ENCODE data around the gene CTU2. TPM values are rescaled to one million over a fixed set of nuclear protein-coding genes. Genes with fewer than 3 reads are reported as not detected.

Gene CTU2
- total RNA-seq, 1 experiment from 2014 or later: 52.4 TPM

DNA sequence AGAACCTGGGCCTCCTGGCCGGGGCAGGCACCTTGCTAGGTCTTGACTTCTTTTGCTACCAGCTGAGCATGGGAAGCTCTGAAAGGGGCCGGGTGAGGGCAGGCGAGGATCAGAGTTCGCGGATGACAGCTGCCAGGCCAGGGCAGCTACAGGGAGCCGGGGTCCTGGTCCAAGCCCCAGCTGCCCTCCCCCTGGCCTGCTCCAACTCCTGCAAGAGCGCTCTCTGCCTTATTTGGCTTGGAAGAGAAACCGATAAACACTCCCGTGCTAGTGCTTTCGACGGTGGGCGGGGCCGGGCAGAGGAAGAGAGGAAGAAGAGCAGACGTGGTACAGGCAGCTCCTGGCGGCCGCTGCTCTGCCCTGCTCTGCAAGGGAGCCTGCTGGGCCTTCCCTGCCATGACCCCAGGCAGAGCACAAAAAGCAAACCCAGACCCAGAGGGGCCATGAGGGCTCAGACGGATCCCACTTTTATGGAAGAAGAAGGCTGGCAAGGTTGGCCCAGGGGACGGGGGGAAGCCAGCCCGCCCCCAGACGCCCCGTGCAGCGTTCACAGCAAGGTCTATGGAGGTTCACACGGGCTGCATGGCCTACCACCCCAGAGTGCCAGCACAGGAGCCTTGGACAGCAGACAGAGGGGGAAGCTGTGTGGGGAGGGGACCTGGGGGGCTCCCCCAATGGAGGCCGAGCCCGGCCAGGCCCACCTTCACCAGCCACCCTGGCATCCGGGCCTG, 53.1 kb downstream of the CTU2 start:
- ChIA-PET POLR2A (interaction anchor here (0.9 to 1.6 kb wide), 3 partner anchors 10 to 50 kb away, joined by 3 to 4 read pairs (median 4); no protein-coding TSS in a partner anchor), CTCF (interaction anchor here (0.8 to 9.0 kb wide), 14 partner anchors 10 to 123 kb away, joined by 3 to 185 read pairs (median 6); partner anchors contain the start of gene PIEZO1)
- peak overlapping the region; percentile 90 for H3K27ac Mint-ChIP-seq
- no peaks in the 10 kb centered on the region for H3K9me3 Mint-ChIP-seq
- H3K27me3 Mint-ChIP-seq (ENCODE audit: low read depth): no peaks in the 10 kb centered on the region
- DNase-seq (ENCODE audit: low spot score): peak; percentile 58
- 0 out of 2 replicates have a peak, but pooled peaks have one; percentile 52 for TF ChIP-seq GABPB1 (CRISPR knock-in tag; IDR thresholded peaks at IDR 0.05)
- no peak for TF ChIP-seq ZNF263 (CRISPR knock-in tag; IDR thresholded peaks at IDR 0.05; ENCODE audit: low read depth)
- TF ChIP-seq ZNF121 (CRISPR knock-in tag; IDR thresholded peaks at IDR 0.05): no peak
- TF ChIP-seq SOX15 (CRISPR knock-in tag; IDR thresholded peaks at IDR 0.05): no peak
- TF ChIP-seq SP1 (CRISPR knock-in tag; conservative IDR thresholded peaks at IDR 0.05): no peak
- peak; percentile 21 for ATAC-seq
- no peaks in the 10 kb centered on the region for H3K36me3 Mint-ChIP-seq
- H3K4me3 Mint-ChIP-seq: no peak overlapping the region
- peaks cover 30% of the 10 kb centered on the region for H3K4me1 Mint-ChIP-seq

DNA sequence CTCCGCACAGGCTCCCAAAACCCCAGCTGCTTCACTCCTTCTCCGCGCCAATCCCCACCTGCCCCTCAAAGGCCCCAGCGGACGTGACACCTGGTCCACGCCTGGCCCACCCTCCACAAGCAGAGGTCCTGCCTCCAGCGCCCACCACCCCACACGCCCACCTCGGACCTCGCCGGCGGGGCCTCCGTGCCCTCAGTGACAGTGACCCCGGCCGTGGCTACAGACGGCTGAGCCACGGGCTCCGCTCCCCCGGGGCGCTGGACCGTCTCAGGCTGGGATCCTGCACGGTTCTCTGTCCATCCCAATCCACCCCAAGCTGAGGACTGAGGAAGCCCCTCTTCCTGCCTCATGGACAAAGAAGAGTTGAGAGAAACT, 53.7 kb downstream of the CTU2 start:
- Mint-ChIP-seq H3K9me3 (no peaks in the 10 kb centered on the region), H3K4me3 (no peak overlapping the region), H3K27me3 (ENCODE audit: low read depth) (no peaks in the 10 kb centered on the region), H3K36me3 (no peaks in the 10 kb centered on the region), H3K4me1 (peaks cover 30% of the 10 kb centered on the region), H3K27ac (no peak overlapping the region; the same call in 1 of the 2 replicates)
- POLR2A ChIA-PET: interaction anchor here (1.6 kb wide), 1 partner anchor 10 kb away, joined by 4 read pairs; no protein-coding TSS in a partner anchor
- DNase-seq (ENCODE audit: low spot score) (no peak), ATAC-seq (no peak)
- CTCF ChIA-PET: interaction anchor here (1.0 to 9.0 kb wide), 10 partner anchors 9 to 123 kb away, joined by 3 to 185 read pairs (median 8); partner anchors contain the start of gene PIEZO1
- no peak for TF ChIP-seq OVOL2 (CRISPR knock-in tag; IDR thresholded peaks at IDR 0.05; ENCODE audit: borderline replicate concordance)
- TF ChIP-seq ZNF416 (CRISPR knock-in tag; IDR thresholded peaks at IDR 0.05): no peak
- TF ChIP-seq TEAD4 (CRISPR knock-in tag; IDR thresholded peaks at IDR 0.05): no peak
- no peak for TF ChIP-seq JUN (CRISPR knock-in tag; IDR thresholded peaks at IDR 0.05)
- TF ChIP-seq, protein P1, sequence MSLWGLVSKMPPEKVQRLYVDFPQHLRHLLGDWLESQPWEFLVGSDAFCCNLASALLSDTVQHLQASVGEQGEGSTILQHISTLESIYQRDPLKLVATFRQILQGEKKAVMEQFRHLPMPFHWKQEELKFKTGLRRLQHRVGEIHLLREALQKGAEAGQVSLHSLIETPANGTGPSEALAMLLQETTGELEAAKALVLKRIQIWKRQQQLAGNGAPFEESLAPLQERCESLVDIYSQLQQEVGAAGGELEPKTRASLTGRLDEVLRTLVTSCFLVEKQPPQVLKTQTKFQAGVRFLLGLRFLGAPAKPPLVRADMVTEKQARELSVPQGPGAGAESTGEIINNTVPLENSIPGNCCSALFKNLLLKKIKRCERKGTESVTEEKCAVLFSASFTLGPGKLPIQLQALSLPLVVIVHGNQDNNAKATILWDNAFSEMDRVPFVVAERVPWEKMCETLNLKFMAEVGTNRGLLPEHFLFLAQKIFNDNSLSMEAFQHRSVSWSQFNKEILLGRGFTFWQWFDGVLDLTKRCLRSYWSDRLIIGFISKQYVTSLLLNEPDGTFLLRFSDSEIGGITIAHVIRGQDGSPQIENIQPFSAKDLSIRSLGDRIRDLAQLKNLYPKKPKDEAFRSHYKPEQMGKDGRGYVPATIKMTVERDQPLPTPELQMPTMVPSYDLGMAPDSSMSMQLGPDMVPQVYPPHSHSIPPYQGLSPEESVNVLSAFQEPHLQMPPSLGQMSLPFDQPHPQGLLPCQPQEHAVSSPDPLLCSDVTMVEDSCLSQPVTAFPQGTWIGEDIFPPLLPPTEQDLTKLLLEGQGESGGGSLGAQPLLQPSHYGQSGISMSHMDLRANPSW (CRISPR knock-in tag; conservative IDR thresholded peaks at IDR 0.05; ENCODE audit: low read depth): no peak
- no peak for TF ChIP-seq JAZF1 (CRISPR knock-in tag; IDR thresholded peaks at IDR 0.05)
- TF ChIP-seq, protein P2, sequence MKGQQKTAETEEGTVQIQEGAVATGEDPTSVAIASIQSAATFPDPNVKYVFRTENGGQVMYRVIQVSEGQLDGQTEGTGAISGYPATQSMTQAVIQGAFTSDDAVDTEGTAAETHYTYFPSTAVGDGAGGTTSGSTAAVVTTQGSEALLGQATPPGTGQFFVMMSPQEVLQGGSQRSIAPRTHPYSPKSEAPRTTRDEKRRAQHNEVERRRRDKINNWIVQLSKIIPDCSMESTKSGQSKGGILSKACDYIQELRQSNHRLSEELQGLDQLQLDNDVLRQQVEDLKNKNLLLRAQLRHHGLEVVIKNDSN (CRISPR knock-in tag; IDR thresholded peaks at IDR 0.05): no peak
- no peak for TF ChIP-seq NR2C2 (CRISPR knock-in tag; IDR thresholded peaks at IDR 0.05)
- no peak for TF ChIP-seq NFE2L1 (CRISPR knock-in tag; IDR thresholded peaks at IDR 0.05)
- TF ChIP-seq NR1H2 (CRISPR knock-in tag; IDR thresholded peaks at IDR 0.05): no peak
- TF ChIP-seq FOXJ3 (CRISPR knock-in tag; IDR thresholded peaks at IDR 0.05; ENCODE audit: borderline replicate concordance): no peak
- TF ChIP-seq CREB1 (CRISPR knock-in tag; IDR thresholded peaks at IDR 0.05): no peak
- no peak for TF ChIP-seq ESRRA (CRISPR knock-in tag; IDR thresholded peaks at IDR 0.05; ENCODE audit: borderline replicate concordance)
- TF ChIP-seq, protein P3, sequence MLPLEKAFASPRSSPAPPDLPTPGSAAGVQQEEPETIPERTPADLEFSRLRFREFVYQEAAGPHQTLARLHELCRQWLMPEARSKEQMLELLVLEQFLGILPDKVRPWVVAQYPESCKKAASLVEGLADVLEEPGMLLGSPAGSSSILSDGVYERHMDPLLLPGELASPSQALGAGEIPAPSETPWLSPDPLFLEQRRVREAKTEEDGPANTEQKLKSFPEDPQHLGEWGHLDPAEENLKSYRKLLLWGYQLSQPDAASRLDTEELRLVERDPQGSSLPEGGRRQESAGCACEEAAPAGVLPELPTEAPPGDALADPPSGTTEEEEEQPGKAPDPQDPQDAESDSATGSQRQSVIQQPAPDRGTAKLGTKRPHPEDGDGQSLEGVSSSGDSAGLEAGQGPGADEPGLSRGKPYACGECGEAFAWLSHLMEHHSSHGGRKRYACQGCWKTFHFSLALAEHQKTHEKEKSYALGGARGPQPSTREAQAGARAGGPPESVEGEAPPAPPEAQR (CRISPR knock-in tag; IDR thresholded peaks at IDR 0.05): no peak
- TF ChIP-seq, protein P4, sequence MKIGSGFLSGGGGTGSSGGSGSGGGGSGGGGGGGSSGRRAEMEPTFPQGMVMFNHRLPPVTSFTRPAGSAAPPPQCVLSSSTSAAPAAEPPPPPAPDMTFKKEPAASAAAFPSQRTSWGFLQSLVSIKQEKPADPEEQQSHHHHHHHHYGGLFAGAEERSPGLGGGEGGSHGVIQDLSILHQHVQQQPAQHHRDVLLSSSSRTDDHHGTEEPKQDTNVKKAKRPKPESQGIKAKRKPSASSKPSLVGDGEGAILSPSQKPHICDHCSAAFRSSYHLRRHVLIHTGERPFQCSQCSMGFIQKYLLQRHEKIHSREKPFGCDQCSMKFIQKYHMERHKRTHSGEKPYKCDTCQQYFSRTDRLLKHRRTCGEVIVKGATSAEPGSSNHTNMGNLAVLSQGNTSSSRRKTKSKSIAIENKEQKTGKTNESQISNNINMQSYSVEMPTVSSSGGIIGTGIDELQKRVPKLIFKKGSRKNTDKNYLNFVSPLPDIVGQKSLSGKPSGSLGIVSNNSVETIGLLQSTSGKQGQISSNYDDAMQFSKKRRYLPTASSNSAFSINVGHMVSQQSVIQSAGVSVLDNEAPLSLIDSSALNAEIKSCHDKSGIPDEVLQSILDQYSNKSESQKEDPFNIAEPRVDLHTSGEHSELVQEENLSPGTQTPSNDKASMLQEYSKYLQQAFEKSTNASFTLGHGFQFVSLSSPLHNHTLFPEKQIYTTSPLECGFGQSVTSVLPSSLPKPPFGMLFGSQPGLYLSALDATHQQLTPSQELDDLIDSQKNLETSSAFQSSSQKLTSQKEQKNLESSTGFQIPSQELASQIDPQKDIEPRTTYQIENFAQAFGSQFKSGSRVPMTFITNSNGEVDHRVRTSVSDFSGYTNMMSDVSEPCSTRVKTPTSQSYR (CRISPR knock-in tag; IDR thresholded peaks at IDR 0.05): no peak
- TF ChIP-seq, protein P5, sequence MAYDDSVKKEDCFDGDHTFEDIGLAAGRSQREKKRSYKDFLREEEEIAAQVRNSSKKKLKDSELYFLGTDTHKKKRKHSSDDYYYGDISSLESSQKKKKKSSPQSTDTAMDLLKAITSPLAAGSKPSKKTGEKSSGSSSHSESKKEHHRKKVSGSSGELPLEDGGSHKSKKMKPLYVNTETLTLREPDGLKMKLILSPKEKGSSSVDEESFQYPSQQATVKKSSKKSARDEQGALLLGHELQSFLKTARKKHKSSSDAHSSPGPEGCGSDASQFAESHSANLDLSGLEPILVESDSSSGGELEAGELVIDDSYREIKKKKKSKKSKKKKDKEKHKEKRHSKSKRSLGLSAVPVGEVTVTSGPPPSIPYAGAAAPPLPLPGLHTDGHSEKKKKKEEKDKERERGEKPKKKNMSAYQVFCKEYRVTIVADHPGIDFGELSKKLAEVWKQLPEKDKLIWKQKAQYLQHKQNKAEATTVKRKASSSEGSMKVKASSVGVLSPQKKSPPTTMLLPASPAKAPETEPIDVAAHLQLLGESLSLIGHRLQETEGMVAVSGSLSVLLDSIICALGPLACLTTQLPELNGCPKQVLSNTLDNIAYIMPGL (CRISPR knock-in tag; IDR thresholded peaks at IDR 0.05): no peak
- TF ChIP-seq ZNF121 (CRISPR knock-in tag; IDR thresholded peaks at IDR 0.05): no peak
- TF ChIP-seq TCF7 (CRISPR knock-in tag; IDR thresholded peaks at IDR 0.05; ENCODE audit: low read depth): no peak
- TF ChIP-seq MXD4 (CRISPR knock-in tag; IDR thresholded peaks at IDR 0.05; ENCODE audit: borderline replicate concordance): no peak
- TF ChIP-seq, protein P6, sequence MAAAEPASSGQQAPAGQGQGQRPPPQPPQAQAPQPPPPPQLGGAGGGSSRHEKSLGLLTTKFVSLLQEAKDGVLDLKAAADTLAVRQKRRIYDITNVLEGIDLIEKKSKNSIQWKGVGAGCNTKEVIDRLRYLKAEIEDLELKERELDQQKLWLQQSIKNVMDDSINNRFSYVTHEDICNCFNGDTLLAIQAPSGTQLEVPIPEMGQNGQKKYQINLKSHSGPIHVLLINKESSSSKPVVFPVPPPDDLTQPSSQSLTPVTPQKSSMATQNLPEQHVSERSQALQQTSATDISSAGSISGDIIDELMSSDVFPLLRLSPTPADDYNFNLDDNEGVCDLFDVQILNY (CRISPR knock-in tag; IDR thresholded peaks at IDR 0.05): no peak
